ENCODE measurements around the gene RBM14. TPM values are rescaled to one million over a fixed set of nuclear protein-coding genes. Genes with fewer than 3 reads are reported as not detected.
"Not testable (repeated sequence)": the region's sequence is repeated elsewhere in the genome, so short reads cannot be mapped to it uniquely, and the experiment has no call there.

RBM14 gene
- total RNA-seq, 2 donors from 2014 or later = 147 to 182 TPM

GRCh38 chr11:66639814-66640340 is 23.4 kb downstream of the RBM14 start:
- ATAC-seq; H3K9me3 Mint-ChIP-seq; DNase-seq (ENCODE audit: low spot score in 2 of 2): not testable (repeated sequence)
- Mint-ChIP-seq H3K27ac (peak overlapping the region; percentile 96 to 100), H3K36me3 (peaks cover 53 to 64% of the 10 kb centered on the region in 2 donors)

GRCh38 chr11:66641834-66642233 is 25.4 kb downstream of the RBM14 start:
- ATAC-seq (no peak), DNase-seq (ENCODE audit: low spot score in 2 of 2) (no peak)
- Mint-ChIP-seq H3K36me3 (peaks cover 65 to 83% of the 10 kb centered on the region in 2 donors), H3K27ac (peak overlapping the region in 1 of 2 donors; percentile 52), H3K9me3 (no peaks in the 10 kb centered on the region)

- H3K9me3 Mint-ChIP-seq = no peaks in the 10 kb centered on the region
- DNase-seq (ENCODE audit: low spot score in 2 of 2) = no peak
- peak overlapping the region; percentile 65 to 86 for H3K27ac Mint-ChIP-seq
- peaks cover 67 to 89% of the 10 kb centered on the region in 2 donors for H3K36me3 Mint-ChIP-seq
- no peak for ATAC-seq
Measured at GRCh38 chr11:66643745-66644437, 27.5 kb downstream of the RBM14 start.

- H3K36me3 Mint-ChIP-seq = peaks cover 48 to 73% of the 10 kb centered on the region in 2 donors
Measured at GRCh38 chr11:66646828-66647227, 30.4 kb downstream of the RBM14 start.

GRCh38 chr11:66649903-66650302 is 33.5 kb downstream of the RBM14 start:
- no peak for DNase-seq (ENCODE audit: low spot score in 2 of 2)
- Mint-ChIP-seq H3K27ac (no peak overlapping the region), H3K9me3 (no peaks in the 10 kb centered on the region), H3K36me3 (peaks cover 17 to 52% of the 10 kb centered on the region in 2 donors)
- no peak for ATAC-seq

More at GRCh38 chr11:66646828-66647227, 30.4 kb downstream of the RBM14 start:
- no peaks in the 10 kb centered on the region for H3K9me3 Mint-ChIP-seq
- ATAC-seq = no peak
- H3K27ac Mint-ChIP-seq = peak overlapping the region; percentile 26 to 56
- no peak for DNase-seq (ENCODE audit: low spot score in 2 of 2)

GRCh38 chr11:66651016-66651415 is 34.6 kb downstream of the RBM14 start:
- ATAC-seq (peak in 1 of 2 donors; percentile 52), DNase-seq (ENCODE audit: low spot score in 2 of 2) (no peak)
- H3K27ac Mint-ChIP-seq = no peak overlapping the region
- no peaks in the 10 kb centered on the region for H3K9me3 Mint-ChIP-seq
- H3K36me3 Mint-ChIP-seq = peaks cover 12 to 47% of the 10 kb centered on the region in 2 donors

- Mint-ChIP-seq H3K36me3 (peaks cover 1 to 31% of the 10 kb centered on the region in 2 donors), H3K27ac (no peak overlapping the region), H3K9me3 (no peaks in the 10 kb centered on the region)
- DNase-seq (ENCODE audit: low spot score in 2 of 2) = no peak
- ATAC-seq = peak in 1 of 2 donors; percentile 11
Measured at GRCh38 chr11:66652651-66653050, 36.2 kb downstream of the RBM14 start.

- peak; percentile 28 to 40 for ATAC-seq
Measured at GRCh38 chr11:66653123-66653522, 36.7 kb downstream of the RBM14 start.

GRCh38 chr11:66659763-66660162 is 43.3 kb downstream of the RBM14 start:
- Mint-ChIP-seq H3K36me3 (peaks cover 0 to 6% of the 10 kb centered on the region in 2 donors), H3K9me3 (no peaks in the 10 kb centered on the region), H3K27ac (peak overlapping the region; percentile 8 to 82)
- ATAC-seq = no peak
- DNase-seq (ENCODE audit: low spot score in 2 of 2) = no peak

More at GRCh38 chr11:66653123-66653522, 36.7 kb downstream of the RBM14 start:
- no peaks in the 10 kb centered on the region for H3K9me3 Mint-ChIP-seq
- H3K27ac Mint-ChIP-seq = peak overlapping the region in 1 of 2 donors; percentile 94
- no peak for DNase-seq (ENCODE audit: low spot score in 2 of 2)
- peaks cover 0 to 28% of the 10 kb centered on the region in 2 donors for H3K36me3 Mint-ChIP-seq

- ATAC-seq (no peak), DNase-seq (ENCODE audit: low spot score in 2 of 2) (no peak)
- H3K9me3 Mint-ChIP-seq = no peaks in the 10 kb centered on the region
- H3K36me3 Mint-ChIP-seq = peaks cover 0 to 8% of the 10 kb centered on the region in 2 donors
- no peak overlapping the region for H3K27ac Mint-ChIP-seq
Measured at GRCh38 chr11:66663741-66664296, 47.4 kb downstream of the RBM14 start.

GRCh38 chr11:66665369-66665768 is 48.9 kb downstream of the RBM14 start:
- ATAC-seq = no peak

GRCh38 chr11:66670816-66671215 is 54.4 kb downstream of the RBM14 start:
- DNase-seq (ENCODE audit: low spot score in 2 of 2) (no peak), ATAC-seq (no peak)
- Mint-ChIP-seq H3K27ac (peak overlapping the region in 1 of 2 donors; percentile 26), H3K9me3 (no peaks in the 10 kb centered on the region), H3K36me3 (peaks cover 8 to 26% of the 10 kb centered on the region in 2 donors)

More at GRCh38 chr11:66665369-66665768, 48.9 kb downstream of the RBM14 start:
- no peak for DNase-seq (ENCODE audit: low spot score in 2 of 2)
- H3K36me3 Mint-ChIP-seq = peaks cover 0 to 19% of the 10 kb centered on the region in 2 donors
- peak overlapping the region in 1 of 2 donors; percentile 96 for H3K27ac Mint-ChIP-seq
- no peaks in the 10 kb centered on the region for H3K9me3 Mint-ChIP-seq

GRCh38 chr11:66674964-66675602 is 58.7 kb downstream of the RBM14 start:
- no peak for DNase-seq (ENCODE audit: low spot score in 2 of 2)
- Mint-ChIP-seq H3K36me3 (peaks cover 21 to 29% of the 10 kb centered on the region in 2 donors), H3K27ac (no peak overlapping the region), H3K9me3 (no peaks in the 10 kb centered on the region)
- no peak for ATAC-seq

- no peak for ATAC-seq
- H3K27ac Mint-ChIP-seq = peak overlapping the region; percentile 98 to 100
- DNase-seq (ENCODE audit: low spot score in 2 of 2) = peak in 1 of 2 donors; percentile 44
- H3K36me3 Mint-ChIP-seq = peaks cover 21 to 29% of the 10 kb centered on the region in 2 donors
- H3K9me3 Mint-ChIP-seq = no peaks in the 10 kb centered on the region
Measured at GRCh38 chr11:66676282-66676919, 60.0 kb downstream of the RBM14 start.

Data from activated naive CD4-positive, alpha-beta T cell treated with anti-CD3 and anti-CD28 coated beads, Interleukin-2, amount 50 U/mL, for 72 hours (primary cell).